ENCODE measurements around the gene SKAP2. TPM values are rescaled to one million over a fixed set of nuclear protein-coding genes. Genes with fewer than 3 reads are reported as not detected.

The SKAP2 gene
- total RNA-seq = 23.5 and 25.8 TPM in 2 replicates

GRCh38 chr7:26864309-26865093 is at the start of gene SKAP2:
SKAP2 (minus strand) TSS chr7:26864590; CDS start chr7:26864429, 161 bp downstream.

Other genes starting within 250 kb of the SKAP2 start
- 0.96 and 1.6 TPM in 2 replicates for gene HOXA1, start 231.4 kb upstream of the SKAP2 start, total RNA-seq
- 1.1 and 1.3 TPM in 2 replicates for gene HOXA2, start 238.1 kb upstream of the SKAP2 start, total RNA-seq